H9 (cell line): ENCODE measurements around the gene CORO1C. TPM values are rescaled to one million over a fixed set of nuclear protein-coding genes. Genes with fewer than 3 reads are reported as not detected.

ENCODE experiments used
- DNase-seq: peaks from one replicate; pipeline ENCODE4 v3.0.0-alpha.2; 2017
- H2AFZ ChIP-seq: one replicate; pipeline ENCODE4 v1.6.1; 2013; ENCODE audit warnings: mild to moderate bottlenecking, low read length, control low read depth, moderate library complexity
- H2AK5ac ChIP-seq: 2 replicates; pipeline ENCODE4 v1.6.1; 2013; ENCODE audit warnings: low read length, control low read depth, mixed read lengths; ENCODE audit not compliant: insufficient read length
- H2BK120ac ChIP-seq: one replicate; pipeline ENCODE4 v1.6.1; 2013; ENCODE audit warnings: low read depth, mild to moderate bottlenecking, low read length, control low read depth, inconsistent platforms; ENCODE audit not compliant: poor library complexity, severe bottlenecking
- H2BK12ac ChIP-seq: 2 replicates; pipeline ENCODE4 v1.6.1; 2013; ENCODE audit warnings: low read length, control low read depth, mixed read lengths, low read depth; ENCODE audit not compliant: insufficient read length
- H2BK15ac ChIP-seq: 2 replicates; pipeline ENCODE4 v1.6.1; 2013; ENCODE audit warnings: low read depth, low read length, control low read depth
- H2BK20ac ChIP-seq: one replicate; pipeline ENCODE4 v1.6.1; 2013; ENCODE audit warnings: low read depth, mild to moderate bottlenecking, low read length, control low read depth, inconsistent platforms; ENCODE audit not compliant: poor library complexity, severe bottlenecking
- H2BK5ac ChIP-seq: 2 replicates; pipeline ENCODE4 v1.6.1; 2013; ENCODE audit warnings: low read length, control low read depth, mixed read lengths; ENCODE audit not compliant: insufficient read length
- H3K14ac ChIP-seq: 2 replicates; pipeline ENCODE4 v1.6.1; 2013; ENCODE audit warnings: low read length, control low read depth; ENCODE audit not compliant: insufficient read depth
- H3K18ac ChIP-seq: 2 replicates; pipeline ENCODE4 v1.6.1; 2013; ENCODE audit warnings: low read depth, mild to moderate bottlenecking, mixed read lengths, low read length, control low read depth; ENCODE audit not compliant: insufficient read length
- H3K23ac ChIP-seq: 2 replicates; pipeline ENCODE4 v1.6.1; 2013; ENCODE audit warnings: low read length, control low read depth, mixed read lengths, low read depth; ENCODE audit not compliant: insufficient read length
- H3K23me2 ChIP-seq: 2 replicates; pipeline ENCODE4 v1.6.1; 2013; ENCODE audit warnings: low read depth, mild to moderate bottlenecking, mixed read lengths, low read length, control low read depth; ENCODE audit not compliant: insufficient read length, poor library complexity, severe bottlenecking
- H3K27ac ChIP-seq: 2 replicates; pipeline ENCODE4 v1.5.1; 2013; ENCODE audit warnings: low read length, control low read depth, mixed read lengths, low read depth; ENCODE audit not compliant: insufficient read length
- H3K27me3 ChIP-seq: 2 replicates; pipeline ENCODE4 v1.6.1; 2013; ENCODE audit warnings: low read length, control low read depth, inconsistent platforms; ENCODE audit not compliant: insufficient read depth
- H3K4ac ChIP-seq: 2 replicates; pipeline ENCODE4 v1.6.1; 2013; ENCODE audit warnings: low read depth, mild to moderate bottlenecking, control low read depth, inconsistent platforms, low read length, moderate library complexity
- H3K4me1 ChIP-seq: 2 replicates; pipeline ENCODE4 v1.6.1; 2013; ENCODE audit warnings: low read length, control low read depth, inconsistent platforms; ENCODE audit not compliant: insufficient read depth
- H3K4me2 ChIP-seq: 2 replicates; pipeline ENCODE4 v1.6.1; 2013; ENCODE audit warnings: low read length, control low read depth, mixed read lengths; ENCODE audit not compliant: insufficient read length, insufficient read depth
- H3K56ac ChIP-seq: 2 replicates; pipeline ENCODE4 v1.6.1; 2013; ENCODE audit warnings: low read depth, mild to moderate bottlenecking, mixed read lengths, low read length, control low read depth; ENCODE audit not compliant: insufficient read length
- H3K79me1 ChIP-seq: 2 replicates; pipeline ENCODE4 v1.6.1; 2013; ENCODE audit warnings: low read depth, mild to moderate bottlenecking, moderate library complexity, low read length, control low read depth, inconsistent platforms; ENCODE audit not compliant: insufficient read depth, poor library complexity, severe bottlenecking
- H3K79me2 ChIP-seq: 2 replicates; pipeline ENCODE4 v1.6.1; 2013; ENCODE audit warnings: low read length, control low read depth, inconsistent platforms; ENCODE audit not compliant: insufficient read depth
- H3K9ac ChIP-seq: 2 replicates; pipeline ENCODE4 v1.6.1; 2013; ENCODE audit warnings: low read length, control low read depth, mixed read lengths; ENCODE audit not compliant: insufficient read length; ENCODE audit errors: extremely low read depth
- H3K9me3 ChIP-seq: one replicate; pipeline ENCODE4 v1.6.1; 2013; ENCODE audit warnings: low read depth, low read length, inconsistent platforms; ENCODE audit not compliant: control insufficient read depth
- H3T11ph ChIP-seq: one replicate; pipeline ENCODE4 v1.6.1; 2013; ENCODE audit warnings: mild to moderate bottlenecking, low read length, control low read depth, inconsistent platforms
- H4K20me1 ChIP-seq: one replicate; pipeline ENCODE4 v1.6.1; 2013; ENCODE audit not compliant: control insufficient read depth, insufficient read length, insufficient read depth
- H4K5ac ChIP-seq: 2 replicates; pipeline ENCODE4 v1.6.1; 2013; ENCODE audit warnings: low read depth, mild to moderate bottlenecking, mixed read lengths, low read length, control low read depth; ENCODE audit not compliant: insufficient read length
- H4K8ac ChIP-seq: replicated peaks from 2 replicates; pipeline ENCODE4 v1.6.1; 2013; ENCODE audit warnings: low read length, control low read depth, mixed read lengths, low read depth; ENCODE audit not compliant: insufficient read length
- H4K91ac ChIP-seq: 2 replicates; pipeline ENCODE4 v1.6.1; 2013; ENCODE audit warnings: low read depth, mild to moderate bottlenecking, moderate library complexity, mixed read lengths, low read length, control low read depth; ENCODE audit not compliant: insufficient read length
- H3K27ac Mint-ChIP-seq, 3 experiments: 2 replicates in 2 of 3; 3 replicates in 1 of 3; pipeline ENCODE4 v1.8.0; 2020 to 2021; ENCODE audit warnings: mixed read lengths in 3 of 3, mild to moderate bottlenecking in 1 of 3, moderate library complexity in 1 of 3
- H3K27me3 Mint-ChIP-seq: 2 replicates; pipeline ENCODE4 v1.8.0; 2021; ENCODE audit warnings: low read depth, mild to moderate bottlenecking, moderate library complexity, mixed read lengths
- H3K36me3 Mint-ChIP-seq, 3 experiments: 2 replicates in 2 of 3; 3 replicates in 1 of 3; pipeline ENCODE4 v1.8.0; 2020 to 2021; ENCODE audit warnings: low read depth in 3 of 3, mixed read lengths in 3 of 3; ENCODE audit not compliant: insufficient read depth in 1 of 3
- H3K4me1 Mint-ChIP-seq, 2 experiments: 2 replicates each; pipeline ENCODE4 v1.8.0; 2020; ENCODE audit warnings: mixed read lengths in 2 of 2
- H3K4me3 Mint-ChIP-seq, 2 experiments: 2 replicates in 1 of 2; 3 replicates in 1 of 2; pipeline ENCODE4 v1.8.0; 2020 to 2021; ENCODE audit warnings: mild to moderate bottlenecking in 2 of 2, mixed read lengths in 2 of 2, moderate library complexity in 1 of 2
- H3K9me3 Mint-ChIP-seq, 2 experiments: 2 replicates in 1 of 2; 3 replicates in 1 of 2; pipeline ENCODE4 v1.8.0; 2020; ENCODE audit warnings: mild to moderate bottlenecking in 2 of 2, mixed read lengths in 2 of 2, moderate library complexity in 1 of 2
- CTCF ChIP-seq: fragments of 200-600 bp; sonication (generic); conservative IDR thresholded peaks from 3 replicates; pipeline ENCODE4 v1.8.0; 2021; ENCODE audit warnings: antibody characterized with exemption, mild to moderate bottlenecking
- WGBS: extraction: QIAGEN DNeasy Blood & Tissue Kit; methylation state at CpG from one replicate; pipeline ENCODE4 v1.1.7; 2013; ENCODE audit warnings: missing lambda C conversion rate, low lambda C conversion rate, mixed read lengths; ENCODE audit not compliant: insufficient read length; ENCODE audit errors: extremely low coverage; 5-methylcytosine and 5-hydroxymethylcytosine counted together
- total RNA-seq: library from RNA; stranded (reverse); gene quantifications from 2 replicates; pipeline ENCODE4 v1.2.1, GENCODE V29; 2021

CORO1C gene
- total RNA-seq, 1 experiment from 2014 or later, result 154 TPM

GRCh38 chr12:108678104-108678730, 53.1 kb downstream of the CORO1C start:
- Histone ChIP-seq H4K8ac (no peak overlapping the region), H3K9me3 (no peaks in the 10 kb centered on the region), H3K4me2 (no peak overlapping the region), H4K91ac (no peak overlapping the region), H3K79me2 (no peaks in the 10 kb centered on the region), H2BK20ac (no peak overlapping the region), H3T11ph (no peak overlapping the region), H3K4ac (no peak overlapping the region), H3K27me3 (no peaks in the 10 kb centered on the region), H3K79me1 (peaks cover 3% of the 10 kb centered on the region), H3K27ac (no peak overlapping the region), H2BK12ac (no peak overlapping the region), H2AFZ (no peak overlapping the region), H3K18ac (no peak overlapping the region), H4K20me1 (no peaks in the 10 kb centered on the region), H3K23ac (no peak overlapping the region), H3K14ac (no peak overlapping the region), H3K4me1 (no peaks in the 10 kb centered on the region), H2AK5ac (no peak overlapping the region), H3K9ac (no peak overlapping the region), H2BK15ac (no peak overlapping the region), H2BK5ac (no peak overlapping the region), H2BK120ac (no peak overlapping the region), H3K23me2 (no peaks in the 10 kb centered on the region), H4K5ac (no peak overlapping the region), H3K56ac (no peak overlapping the region)
- Mint-ChIP-seq H3K27me3 (no peaks in the 10 kb centered on the region), H3K27ac (peak overlapping the region in 2 of 3 experiments; percentile 57 to 71; a peak in 3 of 7 replicates), H3K9me3 (no peaks in the 10 kb centered on the region), H3K4me1 (no peaks in the 10 kb centered on the region), H3K36me3 (peaks cover 3 to 26% (median 4%) of the 10 kb centered on the region in 3 experiments; a peak in 6 of 7 replicates), H3K4me3 (no peak overlapping the region)
- WGBS, result 100% methylated on average over 1 of the region's 9 CpGs
- no peak for TF ChIP-seq CTCF
- DNase-seq, result no peak
